KMS-11 (cell line): Measurements from ENCODE around the gene TGM3.

Experiments used
- H2AFZ ChIP-seq: fragments of 200-600 bp; sonication (generic); 2 replicates; pipeline ENCODE4 v1.6.1; 2016; ENCODE audit warnings: antibody characterized with exemption, mixed run types, low read depth
- H3K27ac ChIP-seq: fragments of 200-600 bp; sonication (generic); 2 replicates; pipeline ENCODE4 v1.6.1; 2016; ENCODE audit warnings: mild to moderate bottlenecking, mixed run types
- H3K27me3 ChIP-seq: fragments of 200-600 bp; sonication (generic); 2 replicates; pipeline ENCODE4 v1.6.1; 2017; ENCODE audit warnings: mild to moderate bottlenecking, low read depth, mixed run types, moderate library complexity; ENCODE audit not compliant: insufficient read depth
- H3K36me3 ChIP-seq: fragments of 200-600 bp; sonication (generic); 2 replicates; pipeline ENCODE4 v1.6.1; 2017; ENCODE audit warnings: mild to moderate bottlenecking, mixed run types; ENCODE audit not compliant: insufficient read depth
- H3K4me1 ChIP-seq: fragments of 200-600 bp; sonication (generic); 2 replicates; pipeline ENCODE4 v1.6.1; 2016; ENCODE audit warnings: mild to moderate bottlenecking, low read depth, mixed run types; ENCODE audit not compliant: poor library complexity, severe bottlenecking
- H3K4me2 ChIP-seq: fragments of 200-600 bp; sonication (generic); 2 replicates; pipeline ENCODE4 v1.7.0; 2016; ENCODE audit warnings: mild to moderate bottlenecking, mixed run types
- H3K4me3 ChIP-seq: fragments of 200-600 bp; sonication (generic); IDR thresholded peaks from 2 replicates; pipeline ENCODE4 v1.6.1; 2017; ENCODE audit warnings: low read depth, low read length, mixed read lengths; ENCODE audit not compliant: insufficient read depth
- H3K79me2 ChIP-seq: fragments of 200-600 bp; sonication (generic); 2 replicates; pipeline ENCODE4 v1.6.1; 2016; ENCODE audit warnings: low read depth, mixed run types; ENCODE audit not compliant: insufficient read depth
- H3K9ac ChIP-seq: fragments of 200-600 bp; sonication (generic); 2 replicates; pipeline ENCODE4 v1.6.1; 2016; ENCODE audit warnings: mild to moderate bottlenecking, mixed run types
- H4K20me1 ChIP-seq: fragments of 200-600 bp; sonication (generic); 2 replicates; pipeline ENCODE4 v1.6.1; 2016; ENCODE audit warnings: mild to moderate bottlenecking, mixed run types; ENCODE audit not compliant: insufficient read depth
- TF ChIP-seq, protein P1 (sequence below): fragments of 200-600 bp; sonication (generic); conservative IDR thresholded peaks from 2 replicates; pipeline ENCODE4 v1.6.1; 2017; ENCODE audit warnings: low read depth, mild to moderate bottlenecking, antibody characterized with exemption, low read length, moderate library complexity, mixed read lengths

Gene TGM3

DNA sequence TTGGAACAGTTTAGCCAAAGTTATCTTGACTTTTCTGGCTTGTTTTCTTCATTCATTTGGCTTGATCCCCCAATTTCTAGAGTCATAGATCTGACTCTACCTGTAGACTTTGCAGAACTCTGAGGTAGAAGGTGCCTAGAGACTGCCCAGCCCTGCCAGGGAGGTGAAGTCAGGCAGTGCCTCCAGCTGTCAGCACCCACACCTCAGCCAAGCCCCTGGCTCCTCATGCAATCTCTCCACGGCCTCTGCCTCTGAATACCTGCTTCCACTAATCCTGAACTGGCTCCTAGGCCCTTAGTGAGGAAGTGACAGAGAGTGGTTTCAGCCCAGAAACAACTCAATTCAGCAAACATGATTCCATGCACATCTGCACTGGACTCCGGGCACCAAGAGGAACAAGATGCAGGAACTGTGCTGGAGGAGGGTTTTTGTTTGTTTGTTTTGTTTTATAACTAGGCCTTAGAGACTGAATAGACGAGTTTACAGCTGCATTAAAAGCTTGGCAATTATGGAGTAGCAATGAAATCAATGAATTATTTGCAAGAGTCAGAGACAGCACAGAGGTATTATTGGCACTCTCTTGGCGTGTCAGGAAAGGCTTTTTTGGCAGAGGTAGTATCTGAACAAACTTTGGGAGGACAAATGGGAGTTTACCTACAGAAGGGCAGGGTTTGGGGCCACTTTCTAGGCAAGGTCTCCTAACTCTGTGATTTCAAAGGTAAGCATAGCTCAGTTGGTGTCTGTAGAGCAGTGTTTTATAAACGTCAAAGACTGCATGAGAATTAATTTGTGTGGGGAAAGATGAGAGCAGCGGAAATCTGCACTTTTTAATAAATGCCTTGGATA, 25.2 kb downstream of the TGM3 start:
- no peaks in the 10 kb centered on the region for H3K36me3 ChIP-seq
- no peak overlapping the region for H2AFZ ChIP-seq
- H3K4me1 ChIP-seq, result no peaks in the 10 kb centered on the region
- TF ChIP-seq, protein P1, sequence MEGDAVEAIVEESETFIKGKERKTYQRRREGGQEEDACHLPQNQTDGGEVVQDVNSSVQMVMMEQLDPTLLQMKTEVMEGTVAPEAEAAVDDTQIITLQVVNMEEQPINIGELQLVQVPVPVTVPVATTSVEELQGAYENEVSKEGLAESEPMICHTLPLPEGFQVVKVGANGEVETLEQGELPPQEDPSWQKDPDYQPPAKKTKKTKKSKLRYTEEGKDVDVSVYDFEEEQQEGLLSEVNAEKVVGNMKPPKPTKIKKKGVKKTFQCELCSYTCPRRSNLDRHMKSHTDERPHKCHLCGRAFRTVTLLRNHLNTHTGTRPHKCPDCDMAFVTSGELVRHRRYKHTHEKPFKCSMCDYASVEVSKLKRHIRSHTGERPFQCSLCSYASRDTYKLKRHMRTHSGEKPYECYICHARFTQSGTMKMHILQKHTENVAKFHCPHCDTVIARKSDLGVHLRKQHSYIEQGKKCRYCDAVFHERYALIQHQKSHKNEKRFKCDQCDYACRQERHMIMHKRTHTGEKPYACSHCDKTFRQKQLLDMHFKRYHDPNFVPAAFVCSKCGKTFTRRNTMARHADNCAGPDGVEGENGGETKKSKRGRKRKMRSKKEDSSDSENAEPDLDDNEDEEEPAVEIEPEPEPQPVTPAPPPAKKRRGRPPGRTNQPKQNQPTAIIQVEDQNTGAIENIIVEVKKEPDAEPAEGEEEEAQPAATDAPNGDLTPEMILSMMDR, result no peak
- no peak overlapping the region for H3K27ac ChIP-seq
- no peaks in the 10 kb centered on the region for H4K20me1 ChIP-seq
- no peaks in the 10 kb centered on the region for H3K27me3 ChIP-seq
- no peak overlapping the region for H3K4me2 ChIP-seq
- H3K4me3 ChIP-seq, result no peak overlapping the region
- H3K79me2 ChIP-seq, result no peaks in the 10 kb centered on the region
- no peak overlapping the region for H3K9ac ChIP-seq

DNA sequence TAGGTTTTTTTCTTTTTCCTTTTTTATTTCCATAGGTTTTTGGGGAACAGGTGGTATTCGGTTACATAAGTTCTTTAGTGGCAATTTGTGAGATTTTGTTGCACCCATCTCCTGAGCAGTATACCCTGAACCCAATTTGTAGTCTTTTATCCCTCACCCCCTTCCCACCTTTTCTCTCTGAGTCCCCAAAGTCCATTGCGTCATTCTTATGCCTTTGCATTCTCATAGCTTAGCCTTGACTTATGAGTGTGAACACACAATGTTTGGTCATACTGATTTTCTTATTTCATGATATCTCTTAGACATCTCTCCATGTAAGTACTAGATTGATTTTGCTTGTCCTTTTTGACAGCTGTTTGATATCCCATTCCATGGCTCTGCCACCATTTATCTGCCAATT, 27.2 kb downstream of the TGM3 start:
- TF ChIP-seq, protein P1, result no peak
- Histone ChIP-seq H3K36me3 (no peaks in the 10 kb centered on the region), H4K20me1 (no peaks in the 10 kb centered on the region), H3K9ac (no peak overlapping the region), H2AFZ (no peak overlapping the region), H3K79me2 (no peaks in the 10 kb centered on the region), H3K4me3 (no peak overlapping the region), H3K27me3 (no peaks in the 10 kb centered on the region), H3K4me2 (no peak overlapping the region), H3K27ac (no peak overlapping the region), H3K4me1 (no peaks in the 10 kb centered on the region)

DNA sequence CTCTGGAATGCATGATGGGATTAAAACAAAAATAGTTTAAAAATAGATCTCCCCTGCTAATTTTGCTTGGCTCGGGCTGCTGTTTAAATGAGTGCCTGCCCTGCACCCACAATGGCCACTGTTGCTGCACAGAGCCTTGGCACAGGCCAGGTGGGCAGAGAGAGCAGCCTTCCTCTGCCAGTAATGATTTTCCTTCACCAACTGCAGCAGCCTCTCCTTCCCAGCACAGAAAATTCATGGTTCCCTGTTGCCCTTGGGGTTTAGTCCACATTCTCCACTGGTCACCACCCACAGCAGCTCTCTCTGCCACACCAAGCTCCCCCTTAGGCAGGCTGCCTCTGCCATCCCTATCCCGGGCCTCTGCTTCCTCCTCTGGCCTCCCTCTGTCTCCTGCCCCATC, 30.2 kb downstream of the TGM3 start:
- TF ChIP-seq, protein P1, result no peak
- H3K27me3 ChIP-seq, result no peaks in the 10 kb centered on the region

DNA sequence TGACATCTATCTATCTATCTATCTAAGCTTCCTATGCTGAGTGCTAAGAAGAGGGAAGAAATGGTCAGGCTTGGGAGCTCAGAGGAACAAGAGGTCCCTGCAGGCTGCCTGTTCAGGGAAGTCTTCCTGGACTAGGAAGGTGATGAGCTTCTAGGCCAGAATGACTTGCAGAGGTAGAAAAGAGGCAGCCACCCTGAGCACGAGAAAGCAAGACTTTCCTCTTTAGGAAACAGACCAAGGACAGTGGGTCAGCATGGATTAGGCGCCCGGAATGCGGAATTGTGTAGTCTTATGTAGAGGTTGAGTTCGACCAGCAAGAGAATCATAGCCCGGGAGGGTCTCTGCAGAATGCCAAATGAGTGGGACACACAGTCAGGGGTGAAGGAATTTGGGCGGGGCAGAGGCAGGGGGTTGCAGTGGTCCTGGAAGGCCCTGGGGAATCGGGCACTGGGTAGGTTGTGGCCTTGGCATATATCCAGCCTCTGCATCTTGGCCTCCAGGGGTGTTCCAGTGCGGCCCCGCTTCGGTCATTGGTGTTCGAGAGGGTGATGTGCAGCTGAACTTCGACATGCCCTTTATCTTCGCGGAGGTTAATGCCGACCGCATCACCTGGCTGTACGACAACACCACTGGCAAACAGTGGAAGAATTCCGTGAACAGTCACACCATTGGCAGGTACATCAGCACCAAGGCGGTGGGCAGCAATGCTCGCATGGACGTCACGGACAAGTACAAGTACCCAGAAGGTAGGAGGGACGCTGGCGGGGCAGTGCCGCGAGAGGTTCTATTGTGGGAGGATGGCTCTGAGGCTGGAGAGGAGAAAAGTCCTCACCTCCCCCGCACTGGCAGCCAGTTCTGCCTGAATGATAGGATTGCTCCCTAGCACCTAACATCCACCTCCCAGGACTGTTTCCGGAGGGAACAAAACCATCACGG, 32.1 kb downstream of the TGM3 start:
- Histone ChIP-seq H3K4me2 (no peak overlapping the region), H3K9ac (no peak overlapping the region)

More for the DNA sequence above, 30.2 kb downstream of the TGM3 start:
- Histone ChIP-seq H3K36me3 (no peaks in the 10 kb centered on the region), H2AFZ (no peak overlapping the region), H4K20me1 (no peaks in the 10 kb centered on the region), H3K27ac (no peak overlapping the region), H3K79me2 (no peaks in the 10 kb centered on the region), H3K4me2 (no peak overlapping the region), H3K4me1 (no peaks in the 10 kb centered on the region), H3K4me3 (no peak overlapping the region), H3K9ac (no peak overlapping the region)

More for the DNA sequence above, 32.1 kb downstream of the TGM3 start:
- Histone ChIP-seq H3K27me3 (no peaks in the 10 kb centered on the region), H2AFZ (no peak overlapping the region), H4K20me1 (no peaks in the 10 kb centered on the region), H3K4me1 (no peaks in the 10 kb centered on the region), H3K4me3 (no peak overlapping the region), H3K36me3 (no peaks in the 10 kb centered on the region), H3K27ac (no peak overlapping the region), H3K79me2 (no peaks in the 10 kb centered on the region)
- TF ChIP-seq, protein P1, result no peak
